ENCODE data around the gene ANGPTL2. TPM values are rescaled to one million over a fixed set of nuclear protein-coding genes. Genes with fewer than 3 reads are reported as not detected.
"Not testable (repeated sequence)": the region's sequence is repeated elsewhere in the genome, so short reads cannot be mapped to it uniquely, and the experiment has no call there.

ANGPTL2 gene
- polyA plus RNA-seq, 2 of the 4 experiments (the other 2 are of a cell fraction), result 0.06 TPM; not detected in 1

GRCh38 chr9:127147251-127147650 is 24.8 kb upstream of the ANGPTL2 start (continued):
- TF ChIP-seq ZC3H11A (IDR thresholded peaks at IDR 0.05) (no peak), JUNB (IDR thresholded peaks at IDR 0.05) (no peak), KDM5A (IDR thresholded peaks at IDR 0.05) (no peak)

DNA sequence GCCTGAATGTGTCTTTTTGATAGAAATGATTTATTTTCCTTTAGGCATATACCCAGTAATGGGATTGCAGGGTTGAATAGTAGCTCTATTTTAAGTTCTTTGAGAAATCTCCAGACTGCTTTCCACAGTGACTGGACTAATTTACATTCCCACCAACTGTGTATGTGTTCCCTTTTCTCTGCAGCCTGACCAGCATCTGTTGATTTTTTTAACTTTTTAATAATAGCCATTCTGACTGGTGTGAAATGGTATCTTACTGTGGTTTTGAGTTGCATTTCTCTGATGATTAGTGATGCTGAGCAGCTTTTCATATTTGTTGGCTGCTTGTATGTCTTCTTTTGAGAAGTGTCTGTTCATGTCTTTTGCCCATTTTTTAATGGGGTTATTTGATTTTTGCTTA is 24.4 kb upstream of the ANGPTL2 start:
- FAIRE-seq; DNase-seq (ENCODE audit: low read depth in 1 of 2, low spot score in 1 of 2); ATAC-seq; H3K4me2 ChIP-seq; POLR2A ChIA-PET; H3K9me3 ChIP-seq; H3K4me3 ChIP-seq; H3K27ac ChIP-seq: not testable (repeated sequence)
- CTCF ChIA-PET, result interaction anchor here (1.1 to 1.9 kb wide), 3 partner anchors 25 to 207 kb away, joined by 4 to 6 read pairs (median 5); no protein-coding TSS in a partner anchor
- peaks cover 11% of the 10 kb centered on the region; the same call in 2 of the 3 replicates for H3K4me1 ChIP-seq

DNA sequence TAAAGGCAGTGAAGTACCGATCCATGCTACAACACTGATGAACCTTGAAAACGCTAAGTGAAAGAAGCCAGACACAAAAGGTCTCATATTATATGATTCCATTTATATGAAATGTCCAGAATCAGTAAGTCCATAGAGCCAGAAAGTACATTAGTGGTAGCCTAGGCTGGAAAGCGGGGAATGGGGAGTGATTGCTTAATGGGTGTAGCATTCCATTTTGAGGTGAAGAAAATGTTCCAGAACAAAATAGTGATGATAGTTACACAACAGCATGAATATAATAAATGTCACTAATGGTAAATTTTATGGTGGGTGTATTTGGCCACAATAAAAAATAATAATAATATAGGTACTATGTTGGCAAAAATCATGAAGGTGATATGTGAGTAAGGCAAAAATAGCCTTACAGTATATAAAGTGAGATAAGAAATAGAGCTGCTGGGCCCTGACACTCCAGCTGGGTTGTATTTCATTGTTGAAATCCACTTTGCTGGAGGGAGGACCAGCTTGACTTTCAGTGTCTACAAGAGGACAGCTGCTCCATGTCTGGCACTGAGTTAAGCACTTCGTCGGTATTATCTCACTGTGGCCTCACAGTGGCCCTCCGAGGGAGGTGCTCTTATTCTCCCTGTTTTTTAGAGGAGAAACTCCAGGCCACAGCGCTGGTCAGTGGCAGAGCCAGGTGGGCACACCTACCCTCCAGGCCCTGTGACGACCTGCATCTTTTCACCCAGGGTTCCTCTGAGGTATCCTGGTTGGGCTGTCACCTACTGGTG is 22.4 kb upstream of the ANGPTL2 start:
- ChIA-PET POLR2A (no interaction called here), CTCF (no interaction called here)
- Histone ChIP-seq H3K4me2 (no peak overlapping the region), H3K4me1 (peaks cover 11% of the 10 kb centered on the region; the same call in 2 of the 3 replicates), H3K4me3 (no peak overlapping the region), H3K9me3 (no peaks in the 10 kb centered on the region), H3K27ac (no peak overlapping the region)
- 72% methylated on average over 8 of the region's 8 CpGs for WGBS (ENCODE audit: missing lambda C conversion rate)
- peak in 1 of 2 experiments; percentile 52; a peak in 2 of 6 replicates for ATAC-seq
- FAIRE-seq, result no peak
- TF ChIP-seq NFE2L2 (conservative IDR thresholded peaks at IDR 0.05; ENCODE audit: low read length), result no peak
- TF ChIP-seq, protein P1, sequence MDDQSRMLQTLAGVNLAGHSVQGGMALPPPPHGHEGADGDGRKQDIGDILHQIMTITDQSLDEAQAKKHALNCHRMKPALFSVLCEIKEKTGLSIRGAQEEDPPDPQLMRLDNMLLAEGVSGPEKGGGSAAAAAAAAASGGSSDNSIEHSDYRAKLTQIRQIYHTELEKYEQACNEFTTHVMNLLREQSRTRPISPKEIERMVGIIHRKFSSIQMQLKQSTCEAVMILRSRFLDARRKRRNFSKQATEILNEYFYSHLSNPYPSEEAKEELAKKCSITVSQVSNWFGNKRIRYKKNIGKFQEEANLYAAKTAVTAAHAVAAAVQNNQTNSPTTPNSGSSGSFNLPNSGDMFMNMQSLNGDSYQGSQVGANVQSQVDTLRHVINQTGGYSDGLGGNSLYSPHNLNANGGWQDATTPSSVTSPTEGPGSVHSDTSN (IDR thresholded peaks at IDR 0.05), result no peak
- no peak for TF ChIP-seq MYC (IDR thresholded peaks at IDR 0.05; ENCODE audit: borderline replicate concordance, low read length)
- no peak for TF ChIP-seq NR3C1 (IDR thresholded peaks at IDR 0.05)
- no peak for TF ChIP-seq CHD2 (IDR thresholded peaks at IDR 0.05; ENCODE audit: low read length, partially characterized antibody)
- TF ChIP-seq HOXA7 (CRISPR knock-in tag; IDR thresholded peaks at IDR 0.05), result no peak
- TF ChIP-seq PHF8 (IDR thresholded peaks at IDR 0.05; ENCODE audit: borderline replicate concordance, low read depth), result no peak
- TF ChIP-seq CHD4 (IDR thresholded peaks at IDR 0.05; ENCODE audit: borderline replicate concordance), result no peak
- no peak for TF ChIP-seq KDM5A (IDR thresholded peaks at IDR 0.05)
- TF ChIP-seq ELK1 (IDR thresholded peaks at IDR 0.05; ENCODE audit: low read depth, low read length), result no peak
- no peak for TF ChIP-seq FOSB (CRISPR knock-in tag; IDR thresholded peaks at IDR 0.05)
- TF ChIP-seq SREBF2 (IDR thresholded peaks at IDR 0.05), result no peak
- TF ChIP-seq CBX8 (IDR thresholded peaks at IDR 0.05), result no peak
- no peak for TF ChIP-seq HDAC2 (IDR thresholded peaks at IDR 0.05)
- no peak for TF ChIP-seq POLR2A (IDR thresholded peaks at IDR 0.05; ENCODE audit: low read length)
- TF ChIP-seq, protein P2, sequence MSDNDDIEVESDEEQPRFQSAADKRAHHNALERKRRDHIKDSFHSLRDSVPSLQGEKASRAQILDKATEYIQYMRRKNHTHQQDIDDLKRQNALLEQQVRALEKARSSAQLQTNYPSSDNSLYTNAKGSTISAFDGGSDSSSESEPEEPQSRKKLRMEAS (IDR thresholded peaks at IDR 0.05), result no peak
- TF ChIP-seq RARB (CRISPR knock-in tag; IDR thresholded peaks at IDR 0.05), result no peak
- DNase-seq (ENCODE audit: low read depth in 1 of 2, low spot score in 1 of 2), result no peak

GRCh38 chr9:127143920-127144465 is 21.6 kb upstream of the ANGPTL2 start:
- H3K27ac ChIP-seq, result no peak overlapping the region
- TF ChIP-seq HOXB13 (CRISPR knock-in tag; IDR thresholded peaks at IDR 0.05; ENCODE audit: low read depth), result no peak
- TF ChIP-seq POLR2A (IDR thresholded peaks at IDR 0.05; ENCODE audit: low read length), result no peak
- no peak for TF ChIP-seq JUNB (IDR thresholded peaks at IDR 0.05)
- TF ChIP-seq, protein P2 (IDR thresholded peaks at IDR 0.05), result no peak
- TF ChIP-seq CHD4 (IDR thresholded peaks at IDR 0.05; ENCODE audit: borderline replicate concordance), result no peak
- no peak for TF ChIP-seq ELK1 (IDR thresholded peaks at IDR 0.05; ENCODE audit: low read depth, low read length)
- no peak for TF ChIP-seq ATOH8 (CRISPR knock-in tag; IDR thresholded peaks at IDR 0.05; ENCODE audit: low read depth)
- no peak for TF ChIP-seq JUN (IDR thresholded peaks at IDR 0.05)
- 92% methylated on average over 8 of the region's 8 CpGs for WGBS (ENCODE audit: missing lambda C conversion rate)
- DNase-seq (ENCODE audit: low read depth in 1 of 2, low spot score in 1 of 2), result no peak
- no peaks in the 10 kb centered on the region for H3K9me3 ChIP-seq
- no peak for ATAC-seq
- H3K4me2 ChIP-seq, result no peak overlapping the region
- ChIA-PET CTCF (no interaction called here), POLR2A (no interaction called here)
- no peak for FAIRE-seq
- H3K4me1 ChIP-seq, result peaks cover 11% of the 10 kb centered on the region; the same call in 2 of the 3 replicates
- H3K4me3 ChIP-seq, result no peak overlapping the region

Measured in A549 (cell line).